ENCODE results near the gene ADORA3. TPM values are rescaled to one million over a fixed set of nuclear protein-coding genes. Genes with fewer than 3 reads are reported as not detected.

ADORA3 gene
- total and polyA plus RNA-seq, 12 donors: 2.3 to 51.0 (median 18.7) TPM

GRCh38 chr1:111461765-111462164 is 41.7 kb downstream of the ADORA3 start:
- intact Hi-C loops (cut with DNase I): no loop called here
- H3K36me3 ChIP-seq (replicated peaks in 1 of 2): peaks cover 0 to 56% of the 10 kb centered on the region in 2 donors
- H3K4me3 ChIP-seq: no peak overlapping the region
- no peaks in the 10 kb centered on the region for H3K27me3 ChIP-seq
- no peak overlapping the region for H3K27ac ChIP-seq
- H3K9me3 ChIP-seq (replicated peaks in 1 of 3): no peaks in the 10 kb centered on the region
- 94 to 99% (median 97%) methylated on average over 6 of the region's 6 CpGs for WGBS, 4 donors
- peaks cover 0 to 13% of the 10 kb centered on the region in 2 donors for H3K4me1 ChIP-seq (replicated peaks in 1 of 2)
- no peak for DNase-seq
- TF ChIP-seq POLR2A (IDR thresholded peaks at IDR 0.05) (no peak), CTCF (IDR thresholded peaks at IDR 0.05) (no peak)

GRCh38 chr1:111455642-111456031 is 47.8 kb downstream of the ADORA3 start:
- Histone ChIP-seq H3K27me3 (no peaks in the 10 kb centered on the region), H3K9me3 (replicated peaks in 1 of 3) (no peaks in the 10 kb centered on the region), H3K36me3 (replicated peaks in 1 of 2) (peaks cover 0 to 57% of the 10 kb centered on the region in 2 donors), H3K4me1 (replicated peaks in 1 of 2) (peaks cover 0 to 32% of the 10 kb centered on the region in 2 donors), H3K27ac (no peak overlapping the region), H3K4me3 (no peak overlapping the region)
- intact Hi-C loops (cut with DNase I): no loop called here
- no peak for DNase-seq
- 95 to 98% (median 96%) methylated on average over 3 of the region's 3 CpGs for WGBS, 4 donors
- TF ChIP-seq POLR2A (IDR thresholded peaks at IDR 0.05) (no peak), CTCF (IDR thresholded peaks at IDR 0.05) (no peak)

- H3K4me1 ChIP-seq (replicated peaks in 1 of 2): peaks cover 0 to 38% of the 10 kb centered on the region in 2 donors
- no peak overlapping the region for H3K4me3 ChIP-seq
- intact Hi-C loops (cut with DNase I): no loop called here
- 69 to 72% (median 70%) methylated on average over 5 of the region's 5 CpGs for WGBS, 4 donors
- no peak overlapping the region for H3K27ac ChIP-seq
- H3K27me3 ChIP-seq: no peaks in the 10 kb centered on the region
- H3K36me3 ChIP-seq (replicated peaks in 1 of 2): peaks cover 0 to 52% of the 10 kb centered on the region in 2 donors
- TF ChIP-seq CTCF (IDR thresholded peaks at IDR 0.05) (no peak), POLR2A (IDR thresholded peaks at IDR 0.05) (no peak)
- no peak for DNase-seq
- no peaks in the 10 kb centered on the region for H3K9me3 ChIP-seq (replicated peaks in 1 of 3)
Observed at GRCh38 chr1:111454859-111455641, 48.4 kb downstream of the ADORA3 start.

GRCh38 chr1:111453706-111454105 is 49.7 kb downstream of the ADORA3 start:
- H3K4me1 ChIP-seq (replicated peaks in 1 of 2): peaks cover 0 to 40% of the 10 kb centered on the region in 2 donors
- no peak overlapping the region for H3K4me3 ChIP-seq
- H3K9me3 ChIP-seq (replicated peaks in 1 of 3): no peaks in the 10 kb centered on the region
- no peak for DNase-seq
- intact Hi-C loops (cut with DNase I): no loop called here
- H3K36me3 ChIP-seq (replicated peaks in 1 of 2): peaks cover 0 to 39% of the 10 kb centered on the region in 2 donors
- no peak for TF ChIP-seq CTCF (IDR thresholded peaks at IDR 0.05)
- no peak for TF ChIP-seq POLR2A (IDR thresholded peaks at IDR 0.05)
- 79 to 91% (median 88%) methylated on average over 3 of the region's 3 CpGs for WGBS, 4 donors
- no peak overlapping the region for H3K27ac ChIP-seq
- H3K27me3 ChIP-seq: no peaks in the 10 kb centered on the region
